ENCODE results near the gene CDK5RAP1. TPM values are rescaled to one million over a fixed set of nuclear protein-coding genes. Genes with fewer than 3 reads are reported as not detected.

CDK5RAP1 gene
- polyA plus RNA-seq, 3 donors = 24.4 to 65.0 (median 25.5) TPM

DNA sequence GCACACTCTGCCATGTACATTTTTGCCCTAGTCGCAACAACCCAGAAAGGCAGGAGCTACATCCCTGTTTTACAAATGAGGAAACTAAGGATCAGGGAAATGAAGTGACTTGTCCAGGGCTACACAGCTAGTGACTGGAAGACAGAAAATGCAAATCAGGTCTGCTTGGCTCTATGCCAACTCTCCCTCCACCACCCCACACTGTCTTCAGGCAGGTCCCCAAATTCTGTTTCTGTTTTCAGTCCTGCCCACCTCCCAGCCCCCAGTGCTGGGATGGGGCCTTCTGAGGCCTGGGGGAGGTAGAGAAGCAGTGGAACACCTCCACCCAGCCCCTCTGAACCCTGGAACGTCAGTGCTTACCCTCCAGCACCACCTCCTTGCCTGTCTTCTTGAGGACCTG lies 37.2 kb upstream of the CDK5RAP1 start:
- no peaks in the 10 kb centered on the region for H4K20me1 ChIP-seq (ENCODE audit: insufficient read depth, low read length)
- no peak overlapping the region for H3K4me3 ChIP-seq (replicated peaks in 1 of 3; ENCODE audit: low read depth in 2 of 3, low read length in 3 of 3)
- H2AFZ ChIP-seq (ENCODE audit: insufficient read depth, low read depth, low read length, poor library complexity, severe bottlenecking) = no peak overlapping the region
- H3K36me3 ChIP-seq (replicated peaks in 1 of 2; ENCODE audit: control insufficient read depth in 1 of 2, insufficient read depth in 2 of 2, low read length in 2 of 2) = no peaks in the 10 kb centered on the region
- Mint-ChIP-seq H3K9me3 (peaks cover 0 to 7% (median 0%) of the 10 kb centered on the region in 7 donors), H3K36me3 (no peaks in the 10 kb centered on the region), H3K27ac (no peak overlapping the region), H3K27me3 (ENCODE audit: low read depth in 3 of 3) (peaks cover 15 to 21% (median 18%) of the 10 kb centered on the region in 3 donors), H3K4me1 (peaks cover 7% of the 10 kb centered on the region), H3K4me3 (no peak overlapping the region)
- H3K79me2 ChIP-seq (ENCODE audit: insufficient read depth, low read length) = no peaks in the 10 kb centered on the region
- H3K27me3 ChIP-seq (ENCODE audit: control insufficient read depth in 2 of 2, insufficient read depth in 2 of 2, low read length in 2 of 2) = peaks cover 10 to 15% of the 10 kb centered on the region in 2 donors
- H3K9me3 ChIP-seq (replicated peaks in 1 of 2; ENCODE audit: control insufficient read depth in 1 of 2, insufficient read depth in 1 of 2, low read length in 2 of 2) = no peaks in the 10 kb centered on the region
- H3K4me1 ChIP-seq (ENCODE audit: control insufficient read depth in 1 of 2, insufficient read depth in 2 of 2, low read length in 2 of 2) = peaks cover 5 to 9% of the 10 kb centered on the region in 2 donors
- intact Hi-C loops (cut with micrococcal nuclease) = no loop called here
- H3K9ac ChIP-seq (ENCODE audit: insufficient read depth, low read length, poor library complexity, severe bottlenecking) = no peak overlapping the region
- no peak for DNase-seq
- no CpG with 5 or more reads among the region's 2 CpGs for WGBS (ENCODE audit: insufficient coverage)
- TF ChIP-seq, protein P1, sequence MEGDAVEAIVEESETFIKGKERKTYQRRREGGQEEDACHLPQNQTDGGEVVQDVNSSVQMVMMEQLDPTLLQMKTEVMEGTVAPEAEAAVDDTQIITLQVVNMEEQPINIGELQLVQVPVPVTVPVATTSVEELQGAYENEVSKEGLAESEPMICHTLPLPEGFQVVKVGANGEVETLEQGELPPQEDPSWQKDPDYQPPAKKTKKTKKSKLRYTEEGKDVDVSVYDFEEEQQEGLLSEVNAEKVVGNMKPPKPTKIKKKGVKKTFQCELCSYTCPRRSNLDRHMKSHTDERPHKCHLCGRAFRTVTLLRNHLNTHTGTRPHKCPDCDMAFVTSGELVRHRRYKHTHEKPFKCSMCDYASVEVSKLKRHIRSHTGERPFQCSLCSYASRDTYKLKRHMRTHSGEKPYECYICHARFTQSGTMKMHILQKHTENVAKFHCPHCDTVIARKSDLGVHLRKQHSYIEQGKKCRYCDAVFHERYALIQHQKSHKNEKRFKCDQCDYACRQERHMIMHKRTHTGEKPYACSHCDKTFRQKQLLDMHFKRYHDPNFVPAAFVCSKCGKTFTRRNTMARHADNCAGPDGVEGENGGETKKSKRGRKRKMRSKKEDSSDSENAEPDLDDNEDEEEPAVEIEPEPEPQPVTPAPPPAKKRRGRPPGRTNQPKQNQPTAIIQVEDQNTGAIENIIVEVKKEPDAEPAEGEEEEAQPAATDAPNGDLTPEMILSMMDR (IDR thresholded peaks at IDR 0.05) = no peak
- H3K4me2 ChIP-seq (replicated peaks; ENCODE audit: extremely low read depth, low read length, poor library complexity, severe bottlenecking) = no peak overlapping the region
- no peak overlapping the region for H3K27ac ChIP-seq (ENCODE audit: low read depth in 1 of 2, low read length in 2 of 2)

DNA sequence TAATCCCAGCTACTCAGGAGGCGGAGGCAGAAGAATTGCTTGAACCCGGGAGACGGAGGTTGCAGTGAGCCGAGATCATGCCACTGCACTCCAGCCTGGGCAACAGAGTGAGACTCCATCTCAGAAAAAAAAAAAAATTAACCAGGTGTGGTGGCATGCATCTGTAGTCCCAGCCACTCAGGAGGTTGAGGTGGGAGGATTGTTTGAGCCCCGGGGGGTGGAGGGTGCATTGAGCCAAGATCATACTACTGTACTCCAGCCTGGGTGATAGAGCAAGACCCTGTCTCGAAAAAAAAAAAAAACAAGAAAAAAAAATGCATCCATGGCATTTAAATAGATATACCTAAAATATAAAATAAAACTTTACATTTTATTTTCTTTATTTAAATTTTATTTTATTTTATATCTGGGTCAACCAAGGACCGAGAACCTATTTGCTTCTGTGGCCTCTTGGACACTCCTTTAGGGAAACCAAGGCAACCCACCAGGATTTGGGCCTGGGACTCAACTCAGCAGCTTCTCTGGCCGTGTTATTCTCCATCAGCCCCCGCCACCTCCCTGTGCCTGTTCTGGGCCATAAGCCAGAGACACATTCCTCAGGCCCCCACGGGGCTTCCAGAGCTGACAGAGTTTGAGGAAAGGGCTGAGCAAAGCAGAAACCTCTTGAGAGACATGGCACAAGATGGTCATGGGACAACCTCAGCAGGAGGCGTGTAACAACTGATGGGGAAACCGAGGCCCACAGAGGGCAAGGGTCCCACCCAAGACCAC lies 36.0 kb upstream of the CDK5RAP1 start:
- peaks cover 0 to 7% (median 0%) of the 10 kb centered on the region in 7 donors for H3K9me3 Mint-ChIP-seq
- Histone ChIP-seq H3K4me1 (ENCODE audit: control insufficient read depth in 1 of 2, insufficient read depth in 2 of 2, low read length in 2 of 2) (no peaks in the 10 kb centered on the region), H3K9me3 (replicated peaks in 1 of 2; ENCODE audit: control insufficient read depth in 1 of 2, insufficient read depth in 1 of 2, low read length in 2 of 2) (no peaks in the 10 kb centered on the region), H3K79me2 (ENCODE audit: insufficient read depth, low read length) (no peaks in the 10 kb centered on the region), H3K9ac (ENCODE audit: insufficient read depth, low read length, poor library complexity, severe bottlenecking) (no peak overlapping the region), H3K36me3 (replicated peaks in 1 of 2; ENCODE audit: control insufficient read depth in 1 of 2, insufficient read depth in 2 of 2, low read length in 2 of 2) (no peaks in the 10 kb centered on the region), H2AFZ (ENCODE audit: insufficient read depth, low read depth, low read length, poor library complexity, severe bottlenecking) (no peak overlapping the region), H3K27me3 (ENCODE audit: control insufficient read depth in 2 of 2, insufficient read depth in 2 of 2, low read length in 2 of 2) (peaks cover 3 to 7% of the 10 kb centered on the region in 2 donors), H4K20me1 (ENCODE audit: insufficient read depth, low read length) (no peaks in the 10 kb centered on the region), H3K27ac (ENCODE audit: low read depth in 1 of 2, low read length in 2 of 2) (no peak overlapping the region), H3K4me3 (replicated peaks in 1 of 3; ENCODE audit: low read depth in 2 of 3, low read length in 3 of 3) (no peak overlapping the region), H3K4me2 (replicated peaks; ENCODE audit: extremely low read depth, low read length, poor library complexity, severe bottlenecking) (no peak overlapping the region)
- TF ChIP-seq, protein P1 (IDR thresholded peaks at IDR 0.05) = no peak
- peaks cover 7 to 13% (median 9%) of the 10 kb centered on the region in 3 donors for H3K27me3 Mint-ChIP-seq (ENCODE audit: low read depth in 3 of 3)
- DNase-seq = no peak
- H3K4me3 Mint-ChIP-seq = no peak overlapping the region
- no peaks in the 10 kb centered on the region for H3K4me1 Mint-ChIP-seq
- H3K27ac Mint-ChIP-seq = no peak overlapping the region
- intact Hi-C loops (cut with micrococcal nuclease) = no loop called here
- H3K36me3 Mint-ChIP-seq = no peaks in the 10 kb centered on the region
- WGBS (ENCODE audit: insufficient coverage) = 87% methylated on average over 4 of the region's 12 CpGs
